HL-60 (cell line): ENCODE results near the gene SUV39H1.
"Not testable (repeated sequence)": the region's sequence is repeated elsewhere in the genome, so short reads cannot be mapped to it uniquely, and the experiment has no call there.

Source experiments
- DNase-seq, 2 experiments: peaks; one replicate each; pipeline ENCODE4 v3.0.0-alpha.2; 2010 to 2020; ENCODE audit warnings: low read depth in 1 of 2, low spot score in 1 of 2
- H3K27ac ChIP-seq: fragments of 250-450 bp; sonication (Bioruptor Pico); replicated peaks from 2 replicates; pipeline ENCODE4 v1.5.1; 2020; ENCODE audit warnings: mild to moderate bottlenecking, moderate library complexity
- H3K27me3 ChIP-seq: fragments of 250-450 bp; sonication (Bioruptor Pico); 2 replicates; pipeline ENCODE4 v1.5.1; 2021; ENCODE audit warnings: mild to moderate bottlenecking, moderate library complexity; ENCODE audit not compliant: insufficient read depth, poor library complexity, severe bottlenecking
- H3K4me3 ChIP-seq: replicated peaks from 2 replicates; pipeline ENCODE4 v1.5.1; 2011; ENCODE audit warnings: mild to moderate bottlenecking, control low read depth, low read length; ENCODE audit not compliant: insufficient read depth
- CTCF ChIP-seq: IDR thresholded peaks from one replicate; pipeline ENCODE4 v1.5.1; 2011; ENCODE audit warnings: low read length, control low read depth, inconsistent platforms; ENCODE audit not compliant: insufficient read depth
- GABPA ChIP-seq: IDR thresholded peaks from 2 replicates; pipeline ENCODE4 v1.6.1; 2012; ENCODE audit warnings: low read depth
- POLR2AphosphoS5 ChIP-seq: IDR thresholded peaks from 2 replicates; pipeline ENCODE4 v1.6.1; 2012; ENCODE audit warnings: low read depth
- REST ChIP-seq: IDR thresholded peaks from 2 replicates; pipeline ENCODE4 v1.6.1; 2012; ENCODE audit warnings: low read depth; ENCODE audit not compliant: insufficient replicate concordance
- SPI1 ChIP-seq: IDR thresholded peaks from 2 replicates; pipeline ENCODE4 v1.6.1; 2012; ENCODE audit warnings: low read depth, mild to moderate bottlenecking, borderline replicate concordance

Gene SUV39H1

GRCh38 chrX:48689208-48689920 lies 7.2 kb upstream of the SUV39H1 start:
- H3K4me3 ChIP-seq, result no peak overlapping the region
- H3K27me3 ChIP-seq, result no peaks in the 10 kb centered on the region
- no peak for DNase-seq
- no peak overlapping the region for H3K27ac ChIP-seq
- TF ChIP-seq REST (no peak), SPI1 (no peak)

GRCh38 chrX:48691746-48692145 lies 4.8 kb upstream of the SUV39H1 start:
- not testable (repeated sequence) for H3K27me3 ChIP-seq, H3K4me3 ChIP-seq, H3K27ac ChIP-seq, DNase-seq

DNA sequence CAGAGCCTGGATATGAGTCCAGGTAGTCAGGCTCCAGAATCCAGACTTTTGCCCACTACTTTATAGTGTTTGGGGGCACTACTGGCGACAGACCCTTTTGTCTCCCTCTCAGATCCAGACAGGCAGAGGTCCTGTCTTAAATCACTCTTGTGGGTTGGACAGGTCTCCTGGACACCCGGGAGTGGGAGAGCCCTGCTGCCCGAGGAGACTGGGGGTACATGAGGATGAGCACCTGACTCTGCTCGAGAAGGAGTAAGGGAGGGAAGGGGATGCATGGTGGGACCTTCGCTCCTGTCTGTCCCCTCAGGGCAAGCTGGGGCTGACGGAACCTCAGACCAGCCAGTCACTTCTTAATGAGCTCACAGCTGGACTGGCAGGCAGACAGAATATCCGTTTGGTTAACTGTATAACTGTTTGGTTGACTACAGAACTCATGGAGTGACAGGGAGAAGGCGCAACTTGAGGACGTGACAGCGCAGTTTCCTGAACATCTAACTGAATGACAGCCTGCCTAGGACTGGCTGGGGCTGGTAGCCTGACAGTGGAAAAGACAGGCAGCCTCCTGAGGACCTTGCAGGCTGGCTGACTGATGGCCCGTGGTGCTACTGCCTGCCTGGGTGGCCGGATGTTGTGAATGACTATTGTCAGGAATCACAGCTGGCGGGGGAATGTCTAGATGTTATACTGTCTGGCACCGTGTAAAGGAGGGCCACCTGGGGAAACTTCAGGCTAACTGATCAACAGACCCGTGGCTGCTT lies 1.6 kb upstream of the SUV39H1 start:
- no peak overlapping the region for H3K27ac ChIP-seq
- no peak for DNase-seq
- no peak overlapping the region for H3K4me3 ChIP-seq
- H3K27me3 ChIP-seq, result no peaks in the 10 kb centered on the region
- TF ChIP-seq POLR2AphosphoS5, result no peak
- TF ChIP-seq REST, result no peak
- no peak for TF ChIP-seq GABPA
- TF ChIP-seq SPI1, result no peak
- no peak for TF ChIP-seq CTCF

DNA sequence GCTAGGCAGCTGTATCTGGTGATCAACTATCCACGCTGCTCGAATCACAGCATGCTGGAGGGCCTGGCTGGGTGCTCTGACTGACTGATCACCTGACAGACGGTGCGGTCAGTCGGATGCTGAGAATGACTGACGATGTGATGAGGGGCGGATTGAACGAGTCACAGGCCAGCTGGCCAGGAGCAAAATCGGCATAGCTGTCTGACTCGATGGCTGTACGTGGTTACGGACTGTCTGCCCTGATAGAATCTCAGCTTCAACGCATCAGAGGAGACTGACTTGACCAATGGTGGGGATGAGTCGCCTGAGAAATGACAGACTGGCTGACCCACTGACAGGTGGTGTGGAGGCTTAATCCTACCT lies 1.0 kb upstream of the SUV39H1 start:
- no peak for TF ChIP-seq REST
- H3K27ac ChIP-seq, result peak overlapping the region; percentile 76
- peak overlapping the region; percentile 60; the same call in 1 of the 2 replicates for H3K4me3 ChIP-seq
- no peak for DNase-seq
- H3K27me3 ChIP-seq, result no peaks in the 10 kb centered on the region
